ENCODE results near the gene MATN1. TPM values are rescaled to one million over a fixed set of nuclear protein-coding genes. Genes with fewer than 3 reads are reported as not detected.
"Not testable (repeated sequence)": the region's sequence is repeated elsewhere in the genome, so short reads cannot be mapped to it uniquely, and the experiment has no call there.

Gene MATN1
- polyA plus RNA-seq, 1 donor: 1.1 TPM

DNA sequence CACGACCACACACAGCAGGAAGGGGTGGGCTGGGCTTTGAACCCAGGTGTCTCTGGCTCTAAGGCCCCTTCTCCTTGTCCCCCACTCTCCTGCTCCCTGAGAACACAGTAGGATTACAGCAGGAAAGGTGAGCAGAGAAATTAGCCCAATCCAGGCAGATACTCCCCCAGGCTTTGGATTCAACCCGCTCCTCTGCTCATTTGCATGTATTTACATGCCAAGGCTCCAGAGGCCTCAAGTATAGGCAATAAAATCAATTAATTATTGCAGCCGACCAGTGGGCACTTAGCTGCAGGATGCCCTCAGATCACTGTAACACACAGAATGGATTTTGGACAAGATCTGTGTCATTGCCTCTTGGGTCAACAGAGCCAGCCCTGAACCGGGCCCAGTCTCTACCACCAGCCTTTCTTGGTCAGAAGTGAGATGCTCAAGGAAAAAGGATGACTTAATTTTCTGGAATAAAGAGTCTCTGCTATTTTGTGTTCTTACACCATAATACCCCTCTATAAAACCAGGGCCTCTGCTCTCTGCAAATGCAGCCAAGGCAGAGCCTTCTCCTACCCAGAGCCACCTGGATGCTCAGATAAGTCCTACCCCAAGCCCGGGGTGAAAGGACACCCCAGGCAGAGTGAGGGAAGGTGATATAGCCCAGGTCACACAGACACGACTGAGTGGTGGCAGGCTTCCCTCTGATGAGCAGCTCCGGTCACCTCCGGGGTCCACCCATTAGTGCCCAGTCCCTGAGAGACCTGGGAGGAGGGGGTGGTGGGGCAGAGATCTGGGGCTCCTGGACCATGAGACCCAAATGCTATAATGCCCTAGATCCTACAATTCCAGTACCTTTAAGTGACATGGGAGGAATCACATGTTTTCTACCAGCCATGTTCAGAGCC is 28.9 kb downstream of the MATN1 start:
- DNase-seq: no peak

DNA sequence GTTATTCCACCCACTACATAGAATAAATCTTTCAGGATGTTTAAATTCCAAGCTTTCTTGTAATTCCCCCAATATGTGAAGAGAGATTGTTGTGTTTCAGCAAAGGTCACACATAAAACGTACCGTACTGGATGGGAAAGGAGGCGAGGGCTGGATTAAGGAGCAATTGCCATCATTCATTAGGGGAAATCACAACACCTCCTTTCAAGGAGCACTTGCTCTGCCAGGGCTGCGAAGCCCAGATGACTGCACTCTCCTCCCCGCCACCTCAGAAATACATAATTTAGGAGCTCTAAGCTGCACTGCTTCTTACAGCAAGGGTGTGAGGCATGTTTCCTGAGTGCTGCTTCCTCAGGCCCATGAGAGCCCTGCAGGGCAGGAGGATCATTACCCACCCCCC is 29.6 kb downstream of the MATN1 start:
- no peak for DNase-seq

DNA sequence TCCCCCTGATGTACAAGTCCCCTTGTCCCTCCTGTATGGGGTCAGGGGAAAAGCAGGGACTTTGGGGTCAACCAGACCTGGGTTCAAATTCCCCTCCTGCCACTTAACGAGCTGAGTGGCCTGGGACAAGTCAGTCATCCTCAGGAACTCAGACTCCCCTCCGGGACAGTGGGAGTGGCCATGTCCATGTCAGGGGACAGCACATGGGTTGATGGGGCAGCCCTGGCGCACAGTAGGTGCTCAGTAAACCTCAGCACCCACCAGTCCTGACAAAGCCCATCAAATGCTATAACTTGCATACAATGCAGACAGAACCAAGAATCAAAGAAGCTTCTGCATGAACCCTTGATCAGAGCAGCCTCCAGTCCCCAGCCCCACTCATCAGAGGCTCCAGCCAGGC is 30.0 kb downstream of the MATN1 start:
- no peak for DNase-seq

DNA sequence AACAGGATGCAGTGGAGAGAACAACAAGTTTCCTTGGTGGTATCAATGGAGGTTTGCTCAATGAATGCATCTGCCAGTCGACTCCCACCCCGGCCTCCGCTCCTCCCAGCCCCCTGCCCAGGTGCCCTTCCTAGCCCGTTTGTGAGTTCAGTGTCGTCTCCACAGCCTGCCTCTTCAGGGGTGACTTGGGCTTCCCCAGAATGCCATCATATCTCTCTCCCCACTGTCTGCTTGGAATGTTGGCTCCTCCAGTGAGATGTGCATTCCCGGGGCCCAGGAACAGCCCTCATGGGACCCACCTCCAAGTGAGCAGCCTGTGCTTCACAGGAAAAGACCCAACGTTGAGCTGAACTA is 30.5 kb downstream of the MATN1 start:
- DNase-seq: no peak

DNA sequence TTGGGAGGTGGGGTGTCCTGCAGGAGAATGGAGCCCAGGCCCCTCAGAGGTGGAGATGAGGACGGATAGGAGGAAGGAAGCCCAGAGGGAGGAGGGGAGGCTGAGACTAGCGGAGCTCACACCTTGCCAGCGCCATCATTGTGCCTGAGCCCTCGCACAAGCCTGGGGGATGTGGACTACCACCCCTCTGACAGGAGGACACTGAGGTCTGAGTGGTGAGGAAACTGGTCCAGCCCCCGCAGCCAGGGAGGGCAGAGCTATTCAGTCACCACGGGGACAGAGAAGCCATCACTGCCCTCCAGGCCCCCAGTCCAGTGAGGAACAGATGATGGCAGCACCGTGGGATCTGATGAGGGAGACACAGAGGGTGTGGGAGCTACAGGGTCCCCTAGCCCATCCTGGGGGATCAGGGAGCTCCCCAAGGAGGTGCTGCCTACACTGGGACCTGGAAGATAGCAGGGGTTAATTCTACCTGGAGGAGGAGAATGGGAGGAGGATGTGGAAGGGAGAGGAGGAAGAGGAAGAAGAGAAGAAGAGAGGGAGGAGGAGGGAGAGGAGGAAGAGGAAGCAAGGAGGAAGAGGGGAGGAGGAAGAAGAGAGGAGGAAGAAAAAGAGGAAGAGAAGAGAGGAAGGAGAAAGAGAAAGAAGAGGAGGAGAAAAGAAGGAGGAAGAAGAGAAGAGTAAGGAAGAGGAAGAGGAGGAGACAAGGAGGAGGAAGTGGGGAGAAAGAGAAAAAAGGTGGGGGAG is 31.0 kb downstream of the MATN1 start:
- no peak for DNase-seq

DNA sequence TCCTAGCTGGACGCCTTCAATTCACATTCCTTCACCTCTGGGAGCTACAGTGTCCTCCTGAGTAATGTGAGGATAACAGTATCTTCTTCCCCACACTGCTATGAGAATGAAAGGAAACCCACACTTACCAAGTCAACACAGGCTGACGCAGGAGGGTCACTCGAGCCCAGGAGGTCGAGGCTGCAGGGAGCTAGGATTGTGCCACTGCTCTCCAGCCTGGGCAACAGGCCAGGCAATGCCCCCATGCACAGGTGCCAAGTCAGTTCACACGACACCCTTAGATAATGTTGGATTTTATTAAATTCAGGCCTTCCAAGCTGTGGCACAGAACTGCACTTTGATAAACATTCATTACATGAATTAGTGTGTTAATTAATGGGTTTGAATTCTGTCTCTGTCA is 31.9 kb downstream of the MATN1 start:
- no peak for DNase-seq

DNA sequence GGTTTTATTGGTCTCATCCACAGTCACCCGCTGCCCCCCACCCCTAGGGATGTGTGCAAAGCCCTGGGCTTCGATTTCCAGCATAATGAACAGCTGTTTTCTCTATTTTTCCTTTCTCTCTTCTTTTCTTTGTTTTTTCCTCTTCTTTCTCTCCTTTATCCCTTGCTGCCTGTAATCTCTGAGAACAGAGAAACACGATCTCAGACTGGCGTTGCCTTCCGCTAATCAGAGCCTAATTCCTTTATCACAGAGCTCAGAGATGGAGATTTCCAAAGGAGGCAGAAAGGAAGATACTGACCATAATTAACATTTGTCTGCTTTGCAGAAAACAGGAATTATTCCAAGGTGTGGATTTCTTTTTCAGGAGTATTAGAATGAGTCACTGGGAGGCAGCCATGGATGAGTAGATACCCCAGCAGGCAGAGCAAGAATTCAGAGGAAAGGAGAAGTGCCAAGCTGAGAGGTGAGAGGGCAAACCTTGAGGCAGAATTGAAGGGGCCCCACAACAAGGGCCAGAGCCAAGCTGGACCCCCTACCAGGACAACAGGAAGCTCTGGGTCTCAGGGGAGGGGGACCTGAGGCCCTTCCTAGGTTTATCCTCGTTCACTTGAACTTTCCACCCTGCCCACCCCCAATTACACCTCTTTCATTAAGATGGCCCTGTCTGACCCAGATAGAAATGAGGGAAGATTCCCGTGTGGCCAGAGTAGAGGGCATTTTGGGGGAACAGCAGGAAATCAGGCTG is 33.3 kb downstream of the MATN1 start:
- DNase-seq: no peak

DNA sequence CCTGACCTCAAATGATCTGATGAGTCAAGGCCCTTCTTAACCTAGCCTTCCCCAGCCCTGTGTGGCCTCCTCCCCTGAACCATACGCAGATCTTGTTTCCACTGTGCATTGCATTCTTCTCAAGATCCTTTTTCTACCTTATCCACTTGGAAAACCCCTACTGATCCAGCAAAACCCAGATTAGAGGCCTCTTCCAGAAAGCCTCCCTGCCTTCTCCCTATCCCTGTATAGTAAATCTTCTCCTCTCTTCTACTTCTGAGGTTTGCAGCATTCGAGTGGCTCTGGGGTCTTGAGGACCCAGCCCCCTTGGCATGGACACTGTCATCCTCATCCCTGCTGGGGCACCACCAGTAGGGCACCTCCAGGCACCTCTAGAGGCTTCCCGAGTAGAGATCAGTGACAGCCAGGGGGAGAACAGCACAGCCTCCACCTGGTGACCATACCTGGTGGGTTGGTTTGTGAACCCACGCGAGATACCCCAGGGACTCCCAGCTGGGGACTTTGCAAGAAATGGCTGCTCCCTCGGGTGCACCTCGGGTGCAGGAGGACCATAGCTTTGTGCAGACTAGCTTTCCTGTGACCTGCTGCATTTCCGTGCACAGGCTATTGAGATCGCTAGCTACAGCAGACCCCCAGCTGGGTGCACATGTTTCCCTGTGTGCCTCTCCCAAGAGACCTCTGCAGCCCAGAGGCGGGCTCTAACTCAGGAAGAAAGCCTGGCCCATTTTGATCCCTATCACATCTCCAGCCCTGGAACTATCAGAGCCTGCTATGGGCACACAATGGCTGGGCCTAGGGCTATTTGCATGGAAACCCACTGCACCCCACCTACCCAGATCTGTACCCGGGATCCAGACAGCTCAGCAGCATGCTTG is 34.2 kb downstream of the MATN1 start:
- no peak for DNase-seq

DNA sequence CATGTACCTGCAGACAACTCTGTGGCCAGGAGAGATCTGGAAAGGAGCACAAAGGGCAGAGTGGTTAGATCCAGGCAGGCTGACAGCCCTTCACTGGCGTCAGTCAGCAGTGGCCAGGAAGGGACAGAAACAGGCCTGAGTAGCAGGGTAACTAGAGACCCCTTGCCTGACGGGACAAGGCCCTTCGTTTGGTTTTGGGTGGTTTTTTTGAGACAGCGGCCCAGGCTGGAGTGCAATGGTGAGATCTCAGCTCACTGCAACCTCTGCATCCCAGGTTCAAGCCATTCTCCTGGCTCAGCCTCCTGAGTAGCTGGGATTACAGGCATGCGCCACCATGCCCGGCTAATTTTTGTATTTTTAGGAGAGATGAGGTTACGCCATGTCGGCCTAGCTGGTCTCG is 34.9 kb downstream of the MATN1 start:
- DNase-seq: not testable (repeated sequence)

DNA sequence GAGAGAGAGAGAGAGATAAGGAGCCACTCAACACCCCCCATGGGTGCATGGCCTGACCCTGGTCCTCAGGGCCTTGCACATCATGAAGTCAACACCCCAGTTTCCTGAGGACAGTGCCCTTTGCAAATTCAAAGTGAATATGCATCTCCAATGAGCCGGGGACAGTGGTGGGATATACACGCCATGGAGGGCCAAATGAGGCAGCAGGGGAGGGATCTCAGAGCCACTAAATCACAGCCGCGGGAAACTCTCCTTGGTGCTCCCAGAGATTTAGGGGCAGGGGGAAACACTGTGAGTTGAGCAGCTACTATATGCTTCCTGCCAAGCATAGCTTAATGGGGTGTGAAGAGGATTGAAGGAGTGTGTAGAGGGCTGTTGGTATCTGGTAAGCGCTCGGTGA is 35.5 kb downstream of the MATN1 start:
- no peak for DNase-seq

DNA sequence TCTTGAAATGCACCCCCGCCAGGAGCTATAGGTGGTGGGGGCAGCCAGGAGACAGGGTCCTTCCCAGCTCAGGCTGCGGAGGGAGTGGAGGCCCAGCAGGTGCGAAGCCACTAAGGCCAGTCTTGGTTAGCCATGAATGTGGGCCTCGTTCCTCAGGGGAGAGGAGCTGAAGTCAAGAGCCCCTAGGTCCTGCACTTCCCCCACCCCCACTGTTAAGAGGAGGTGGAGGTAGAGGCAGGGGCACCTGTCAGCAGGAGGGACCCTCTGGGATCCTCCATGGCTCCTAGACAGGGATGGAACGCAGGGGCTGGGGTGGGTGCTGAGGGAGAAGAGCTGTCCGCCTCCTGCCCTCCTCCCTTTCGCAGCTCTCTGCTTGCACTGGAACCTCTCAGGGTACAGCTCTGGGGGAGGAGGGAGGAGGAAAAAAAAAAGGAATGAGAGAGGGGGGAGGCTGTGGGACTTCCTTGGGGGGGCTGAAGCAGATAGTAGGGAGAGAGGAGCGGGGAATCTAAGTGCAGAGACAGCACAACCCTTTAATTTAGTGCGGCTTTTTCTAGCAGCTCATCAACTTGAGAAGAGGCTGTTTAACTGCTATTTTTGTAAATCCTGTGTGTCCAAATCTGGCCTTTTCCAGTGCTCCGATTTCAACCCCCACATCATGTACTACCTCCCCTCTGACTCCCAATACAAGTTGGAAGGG is 37.0 kb downstream of the MATN1 start:
- DNase-seq: no peak

DNA sequence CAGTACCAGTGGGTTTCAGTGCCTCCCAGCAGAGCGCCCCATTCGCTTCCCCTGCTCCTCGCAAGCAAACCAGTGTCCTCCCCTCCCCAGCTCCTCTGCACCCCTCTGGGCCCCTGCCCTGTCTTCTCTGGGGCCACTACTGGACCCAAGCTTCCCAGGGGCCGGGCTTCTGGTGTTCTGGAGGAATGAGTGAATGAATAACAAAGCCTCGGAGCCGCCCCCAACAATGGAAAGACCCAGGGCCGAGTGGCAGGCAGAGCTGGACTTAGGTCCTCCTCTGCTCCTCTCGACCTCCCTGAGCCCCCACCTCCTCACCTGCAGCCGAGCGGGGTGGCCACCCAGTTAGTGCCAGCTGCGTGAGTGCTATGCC is 37.6 kb downstream of the MATN1 start:
- DNase-seq: no peak

DNA sequence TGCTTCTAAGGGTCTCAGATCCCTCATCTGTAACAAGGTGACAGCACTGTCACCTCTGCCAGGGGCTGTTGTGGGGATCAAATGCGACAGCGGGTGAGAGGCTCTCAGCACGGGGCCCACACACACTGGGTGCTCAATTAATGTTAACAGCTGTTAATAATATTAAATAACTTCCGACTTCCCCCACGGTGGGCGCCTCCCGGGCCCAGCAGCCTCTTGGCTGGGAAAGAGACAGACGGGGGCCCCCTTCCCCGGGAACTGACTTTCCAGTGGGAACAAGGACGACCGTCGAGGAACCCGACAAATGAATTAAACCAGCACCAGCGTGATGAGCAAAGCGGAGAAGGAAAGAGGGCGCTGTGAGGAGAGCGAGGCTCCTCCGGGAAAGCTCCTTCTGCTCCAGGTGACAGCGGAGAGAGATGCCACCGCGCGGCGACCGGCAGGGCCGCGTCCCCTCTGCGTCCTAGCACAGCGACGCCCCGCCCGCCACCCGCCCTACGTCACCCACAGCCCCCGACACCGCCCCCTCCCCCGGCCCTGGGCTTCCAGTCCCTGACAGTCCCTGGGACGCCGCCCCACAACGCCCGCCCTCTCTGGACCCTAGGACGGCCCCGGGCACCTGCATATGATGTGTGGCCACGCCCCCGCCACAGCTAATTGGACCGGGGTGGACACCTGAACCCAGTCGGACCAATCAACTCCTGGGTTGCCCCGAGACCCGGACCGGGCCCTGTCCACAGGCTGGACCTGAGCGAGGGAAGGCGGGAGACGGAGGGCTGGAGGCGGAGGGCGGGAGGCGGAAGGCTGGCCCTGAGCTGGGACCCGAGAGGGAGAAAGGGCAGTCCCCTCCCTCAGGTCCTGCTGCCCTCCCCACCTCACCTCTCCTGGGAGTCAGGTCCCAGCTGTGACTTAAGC is 38.2 kb downstream of the MATN1 start:
- DNase-seq: no peak

DNA sequence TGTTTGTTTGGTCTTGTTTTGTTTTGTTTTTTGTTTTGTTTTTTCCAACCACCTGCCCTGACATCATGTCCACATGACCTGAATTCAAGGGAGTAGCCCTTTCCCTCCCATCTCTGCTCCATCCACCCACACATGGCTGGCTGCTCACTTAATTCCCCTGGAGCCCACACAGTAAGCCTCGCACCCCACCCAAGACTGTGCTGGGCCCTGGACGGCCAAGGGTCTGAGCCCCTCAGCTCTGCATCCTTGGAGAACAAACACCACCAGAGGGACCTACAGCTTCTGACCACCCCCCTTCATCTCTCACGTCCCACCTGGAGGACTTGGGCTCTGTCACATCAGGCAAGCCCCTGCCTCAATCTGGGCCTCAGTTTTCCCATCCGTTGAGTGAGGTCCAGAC is 39.1 kb downstream of the MATN1 start:
- DNase-seq: no peak

DNA sequence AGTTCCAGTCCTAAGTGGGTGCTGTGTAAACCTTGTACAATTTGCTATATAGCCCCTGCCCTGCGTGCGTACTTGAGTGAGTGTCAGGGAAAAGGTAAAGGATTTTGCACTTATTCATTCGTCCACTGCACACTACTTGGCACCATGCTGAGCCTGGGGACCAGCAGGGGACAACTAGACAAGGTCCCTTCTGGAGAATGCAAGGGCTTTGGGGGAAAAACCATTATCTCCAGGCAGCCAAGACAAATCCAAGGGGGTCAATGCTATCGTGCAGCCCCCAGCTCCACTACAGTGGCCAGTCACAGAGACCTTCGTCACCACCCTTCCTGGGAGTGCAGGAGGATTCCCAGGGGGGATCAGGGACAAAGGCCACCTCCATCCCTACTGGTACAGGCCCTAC is 39.7 kb downstream of the MATN1 start:
- no peak for DNase-seq

DNA sequence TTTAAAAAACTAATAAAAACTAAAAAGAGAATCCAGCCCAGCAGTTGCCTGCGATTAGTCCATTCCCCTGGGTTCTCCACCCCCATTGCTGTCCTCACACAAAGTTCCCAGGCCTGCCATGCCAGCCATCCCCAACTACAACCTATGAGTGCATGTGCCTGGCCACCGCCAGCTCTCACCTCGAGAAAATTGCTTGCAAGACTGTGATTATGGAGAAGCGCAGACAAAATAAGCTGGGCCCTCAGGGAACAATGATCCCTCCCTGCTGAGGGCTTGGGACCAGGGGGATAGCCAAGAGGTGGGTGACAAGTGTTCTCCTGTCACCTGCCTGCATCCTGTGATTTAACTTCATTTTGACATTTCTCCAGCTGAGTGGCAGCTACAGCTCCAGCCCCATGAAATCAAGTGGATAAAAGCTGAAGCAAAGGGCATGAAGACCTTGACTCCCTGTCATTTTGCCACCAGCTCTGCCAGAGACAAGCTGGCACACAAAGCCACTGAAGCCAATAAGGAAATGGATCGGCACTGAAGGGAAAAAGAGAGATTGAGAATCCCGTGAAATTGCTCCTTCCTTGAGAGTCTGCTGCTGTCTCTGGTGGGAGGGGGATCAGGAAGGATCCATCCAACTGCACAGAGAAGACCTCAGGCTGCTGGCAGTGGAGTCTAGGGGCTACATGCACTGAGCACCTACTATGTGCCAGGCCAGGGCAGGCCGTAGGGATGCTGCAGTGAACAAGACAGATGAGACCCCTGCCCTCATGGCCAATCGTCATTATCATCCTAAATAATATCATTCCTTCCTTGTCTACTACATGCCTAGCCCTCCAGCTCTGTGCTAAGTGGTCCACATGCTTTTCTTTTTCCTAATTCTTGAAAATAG is 40.7 kb downstream of the MATN1 start:
- no peak for DNase-seq

DNA sequence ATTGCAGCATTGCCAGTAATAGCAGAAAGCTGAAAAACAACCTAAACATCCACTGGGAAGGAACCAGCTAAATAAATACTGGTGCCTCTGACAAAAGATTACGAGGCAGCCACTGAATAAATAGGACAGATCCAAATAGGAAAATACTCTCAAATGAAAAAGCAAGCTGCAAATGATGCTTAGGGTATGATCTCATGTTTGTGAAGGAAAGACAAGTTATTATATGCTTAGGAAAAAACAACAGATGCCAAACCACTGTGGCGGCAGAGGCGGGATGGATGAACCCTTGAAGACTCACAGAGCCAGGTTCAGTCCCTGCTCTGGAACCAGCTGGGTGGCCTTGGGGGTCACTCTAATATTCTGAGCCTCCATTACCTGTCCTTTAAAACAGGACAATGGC is 41.6 kb downstream of the MATN1 start:
- DNase-seq: no peak

DNA sequence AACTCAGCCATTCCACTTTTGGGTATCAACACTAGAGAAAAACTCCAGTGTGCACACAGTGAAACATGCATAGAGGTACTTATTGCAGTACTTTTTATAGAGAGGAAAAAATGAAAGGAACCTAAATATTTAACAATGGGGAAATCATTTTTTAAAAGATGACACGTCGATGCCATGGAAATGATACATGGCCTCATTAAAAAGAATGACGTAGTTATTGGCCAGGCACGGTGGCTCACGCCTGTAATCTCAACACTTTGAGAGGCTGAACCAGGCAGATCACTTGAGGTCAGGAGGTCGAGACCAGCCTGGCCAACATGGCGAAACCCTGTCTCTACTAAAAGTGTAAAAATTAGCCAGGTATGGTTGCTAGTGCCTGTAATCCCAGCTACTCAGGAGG is 42.5 kb downstream of the MATN1 start:
- DNase-seq: no peak

DNA sequence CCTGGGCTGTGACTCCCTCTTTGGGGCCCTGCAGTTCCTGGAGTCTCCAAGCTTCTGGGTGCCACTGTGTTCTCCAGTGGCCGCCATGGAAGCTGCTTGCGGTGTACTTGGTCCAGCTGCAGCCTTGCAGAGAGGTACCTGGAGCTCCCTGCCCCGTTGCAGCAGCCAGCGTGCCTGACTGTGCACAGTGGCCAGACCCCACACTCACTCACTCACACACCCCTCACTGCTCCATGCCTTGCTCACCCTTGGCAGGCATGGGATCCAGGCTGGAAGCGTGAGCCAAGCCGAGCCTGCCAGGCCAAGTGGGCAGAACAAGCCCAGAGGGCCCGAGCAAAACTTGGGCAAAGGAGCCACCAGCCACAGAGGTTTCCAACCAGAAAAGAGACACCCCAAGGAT is 43.0 kb downstream of the MATN1 start:
- DNase-seq: no peak

DNA sequence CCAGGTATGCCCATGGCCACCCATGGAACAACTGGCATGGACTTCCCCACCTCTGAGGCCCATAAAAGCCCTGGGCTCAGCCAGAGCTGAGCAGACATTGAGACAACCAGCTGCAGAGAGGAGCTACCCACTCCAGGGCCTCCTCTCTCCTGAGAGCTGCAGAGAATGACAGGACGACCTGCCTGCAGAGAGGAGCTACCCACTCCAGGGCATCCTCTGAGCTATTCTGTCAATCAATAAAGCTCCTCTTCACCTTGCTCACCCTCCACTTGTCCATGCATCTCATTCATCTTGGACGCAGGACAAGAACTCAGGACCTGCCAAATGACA is 43.4 kb downstream of the MATN1 start:
- DNase-seq: no peak

Measured in hindlimb muscle (tissue), 1 donor.